HEK293 (cell line): Measurements from ENCODE around the gene AUH.
A peak's percentile ranks its signal among the peaks of the same experiment; 100 is the strongest.

Experiments used
- CTCF ChIA-PET: fragments of 350-600 bp; formaldehyde crosslinking; extraction: SDS; loops from one replicate; lab custom pipeline; 2021; ENCODE audit warnings: antibody characterized with exemption; lab: Yijun Ruan, JAX
- POLR2A ChIA-PET: fragments of 300-600 bp; formaldehyde crosslinking; extraction: SDS; loops from one replicate; lab custom pipeline; 2020; ENCODE audit warnings: antibody characterized with exemption, inconsistent platforms; lab: Yijun Ruan, JAX
- H3K27ac ChIP-seq: fragments of 200-500 bp; sonication (Bioruptor generic); 2 replicates; pipeline ENCODE4 v1.5.1; 2014; ENCODE audit warnings: low read depth, low read length, control low read depth, inconsistent platforms; ENCODE audit errors: extremely low read depth
- H3K36me3 ChIP-seq, 2 experiments: fragments of 200-500 bp in 1 of 2; sonication (Bioruptor generic) in 1 of 2; 1 replicate in 1 of 2; 2 replicates in 1 of 2; pipeline ENCODE4 v1.5.1; 2014 to 2017; ENCODE audit warnings: inconsistent platforms in 2 of 2, low read length in 2 of 2; ENCODE audit not compliant: control insufficient read depth in 2 of 2, insufficient read depth in 1 of 2
- H3K4me1 ChIP-seq: fragments of 200-500 bp; sonication (Bioruptor generic); 2 replicates; pipeline ENCODE4 v1.5.1; 2014; ENCODE audit warnings: mild to moderate bottlenecking, low read length, inconsistent platforms; ENCODE audit not compliant: control insufficient read depth, insufficient read depth
- H3K4me3 ChIP-seq: 2 replicates; pipeline ENCODE4 v1.5.1; 2011; ENCODE audit warnings: low read depth, mild to moderate bottlenecking, control low read depth, low read length, moderate library complexity
- H3K9me3 ChIP-seq: fragments of 200-500 bp; sonication (Bioruptor generic); 2 replicates; pipeline ENCODE4 v1.5.1; 2014; ENCODE audit warnings: low read depth, low read length, inconsistent platforms; ENCODE audit not compliant: control insufficient read depth, insufficient read depth
- FEZF1 ChIP-seq: fragments of 450-650 bp; formaldehyde crosslinking; IDR thresholded peaks from 2 replicates; pipeline ENCODE4 v1.5.1; 2016; ENCODE audit warnings: missing biosample characterization, missing genetic modification characterization
- HOXC10 ChIP-seq: sonication (generic); formaldehyde crosslinking; IDR thresholded peaks from 2 replicates; pipeline ENCODE4 v1.8.1; 2023; ENCODE audit warnings: mild to moderate bottlenecking, missing genetic modification reagents
- OSR2 ChIP-seq: fragments of 450-650 bp; formaldehyde crosslinking; IDR thresholded peaks from 2 replicates; pipeline ENCODE4 v1.5.1; 2016; ENCODE audit warnings: missing biosample characterization, missing genetic modification characterization
- ZBTB7A ChIP-seq: fragments of 450-650 bp; formaldehyde crosslinking; IDR thresholded peaks from 2 replicates; pipeline ENCODE4 v1.5.1; 2016; ENCODE audit warnings: low read depth, missing biosample characterization, missing genetic modification characterization
- ZFHX2 ChIP-seq: fragments of 450-650 bp; formaldehyde crosslinking; conservative IDR thresholded peaks from 2 replicates; pipeline ENCODE4 v1.5.1; 2016; ENCODE audit warnings: missing biosample characterization, missing genetic modification characterization
- ZNF157 ChIP-seq: fragments of 450-650 bp; formaldehyde crosslinking; IDR thresholded peaks from 2 replicates; pipeline ENCODE4 v1.5.1; 2016; ENCODE audit warnings: missing biosample characterization, missing genetic modification characterization
- ZNF48 ChIP-seq: fragments of 450-650 bp; formaldehyde crosslinking; IDR thresholded peaks from 2 replicates; pipeline ENCODE4 v1.5.1; 2016; ENCODE audit warnings: missing biosample characterization, missing genetic modification characterization
- ZNF549 ChIP-seq: fragments of 450-650 bp; IDR thresholded peaks from 2 replicates; pipeline ENCODE4 v1.5.1; 2018; ENCODE audit warnings: missing biosample characterization, missing genetic modification characterization, mild to moderate bottlenecking, inconsistent platforms, moderate library complexity
- ZNF792 ChIP-seq: fragments of 450-650 bp; formaldehyde crosslinking; IDR thresholded peaks from 2 replicates; pipeline ENCODE4 v1.5.1; 2016; ENCODE audit warnings: missing biosample characterization, missing genetic modification characterization
- TF ChIP-seq, protein P1 (sequence below): fragments of 450-650 bp; formaldehyde crosslinking; IDR thresholded peaks from 2 replicates; pipeline ENCODE4 v1.5.1; 2016; ENCODE audit warnings: missing biosample characterization, missing genetic modification characterization
- TF ChIP-seq, protein P2 (sequence below): fragments of 450-650 bp; formaldehyde crosslinking; conservative IDR thresholded peaks from 2 replicates; pipeline ENCODE4 v1.5.1; 2016; ENCODE audit warnings: low read depth, missing biosample characterization, missing genetic modification characterization
- TF ChIP-seq, protein P3 (sequence below): fragments of 450-650 bp; formaldehyde crosslinking; IDR thresholded peaks from 2 replicates; pipeline ENCODE4 v1.5.1; 2017; ENCODE audit warnings: missing biosample characterization, missing genetic modification characterization
- TF ChIP-seq, protein P4 (sequence below): fragments of 450-650 bp; formaldehyde crosslinking; IDR thresholded peaks from 2 replicates; pipeline ENCODE4 v1.5.1; 2016; ENCODE audit warnings: missing biosample characterization, missing genetic modification characterization
- TF ChIP-seq, protein P5 (sequence below): fragments of 450-650 bp; formaldehyde crosslinking; IDR thresholded peaks from 2 replicates; pipeline ENCODE4 v1.5.1; 2016; ENCODE audit warnings: missing biosample characterization, missing genetic modification characterization
- TF ChIP-seq, protein P6 (sequence below): fragments of 450-650 bp; formaldehyde crosslinking; IDR thresholded peaks from 2 replicates; pipeline ENCODE4 v1.5.1; 2016; ENCODE audit warnings: missing biosample characterization, missing genetic modification characterization
- TF ChIP-seq, protein P7 (sequence below): fragments of 450-650 bp; formaldehyde crosslinking; IDR thresholded peaks from 2 replicates; pipeline ENCODE4 v1.5.1; 2017; ENCODE audit warnings: missing biosample characterization, missing genetic modification characterization

Gene AUH

DNA sequence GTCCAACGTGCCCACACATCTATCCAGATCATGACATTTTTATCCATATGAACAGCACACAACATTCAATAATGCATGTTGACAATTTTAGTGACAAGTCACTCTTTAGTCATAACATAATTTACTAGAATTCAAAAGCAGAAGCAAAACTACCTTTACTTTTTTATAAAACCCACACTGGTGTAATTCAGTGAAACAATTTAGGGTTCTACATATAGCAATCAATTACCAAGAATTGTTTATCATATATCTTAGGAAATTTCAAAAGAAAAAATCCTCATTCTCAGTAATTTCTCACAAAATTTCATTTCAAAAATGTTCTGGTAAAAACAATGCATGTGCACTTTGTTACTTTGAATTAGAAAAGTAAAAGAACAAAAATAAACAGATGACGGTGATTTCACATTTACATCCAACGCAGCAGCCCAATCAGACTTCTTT lies 12.6 kb downstream of the AUH start (continued):
- TF ChIP-seq, protein P1, sequence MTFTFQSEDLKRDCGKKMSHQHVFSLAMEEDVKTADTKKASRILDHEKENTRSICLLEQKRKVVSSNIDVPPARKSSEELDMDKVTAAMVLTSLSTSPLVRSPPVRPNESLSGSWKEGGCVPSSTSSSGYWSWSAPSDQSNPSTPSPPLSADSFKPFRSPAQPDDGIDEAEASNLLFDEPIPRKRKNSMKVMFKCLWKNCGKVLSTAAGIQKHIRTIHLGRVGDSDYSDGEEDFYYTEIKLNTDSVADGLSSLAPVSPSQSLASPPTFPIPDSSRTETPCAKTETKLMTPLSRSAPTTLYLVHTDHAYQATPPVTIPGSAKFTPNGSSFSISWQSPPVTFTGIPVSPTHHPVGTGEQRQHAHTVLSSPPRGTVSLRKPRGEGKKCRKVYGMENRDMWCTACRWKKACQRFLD: no peak
- no peak for TF ChIP-seq ZNF157
- no peak for TF ChIP-seq ZNF549 (tag by site-specific recombination)
- no peak for TF ChIP-seq ZNF792 (tag by site-specific recombination)
- no peak for TF ChIP-seq HOXC10 (CRISPR knock-in tag)

DNA sequence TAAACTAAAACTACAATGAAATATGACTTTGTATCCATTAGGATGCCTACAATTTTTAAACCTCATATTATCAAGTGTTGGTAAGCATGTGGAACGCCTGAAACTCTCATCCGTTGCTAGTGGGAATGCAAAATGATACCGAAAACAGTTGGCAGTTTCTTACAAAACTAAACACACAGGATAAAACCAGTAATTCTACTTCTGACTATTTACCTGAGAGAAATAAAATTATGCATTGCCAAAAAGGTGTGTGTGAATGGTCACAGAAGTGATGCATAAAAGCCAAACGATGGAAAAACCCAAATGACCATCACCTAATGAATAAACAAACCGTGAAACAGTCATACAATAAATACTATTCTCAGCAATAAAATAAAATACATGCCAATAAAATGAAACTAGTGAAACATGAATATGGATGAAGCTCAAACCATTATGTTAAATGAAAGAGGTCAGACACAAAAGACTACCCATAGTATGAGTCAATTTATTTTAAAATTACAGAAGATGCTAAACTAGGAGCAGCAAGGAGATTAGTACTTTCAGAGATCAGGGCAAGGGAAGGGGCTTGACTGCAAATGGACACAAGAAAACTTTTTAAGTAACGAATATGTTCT lies 13.4 kb downstream of the AUH start:
- CTCF ChIA-PET: interaction anchor here (1.0 kb wide), 1 partner anchor 11 kb away, joined by 3 read pairs; no protein-coding TSS in a partner anchor
- POLR2A ChIA-PET: no interaction called here
- Histone ChIP-seq H3K27ac (no peak overlapping the region), H3K9me3 (no peaks in the 10 kb centered on the region), H3K4me1 (no peaks in the 10 kb centered on the region), H3K36me3 (peaks cover 0 to 14% of the 10 kb centered on the region in 2 experiments; a peak in 2 of 3 replicates), H3K4me3 (no peak overlapping the region)
- no peak for TF ChIP-seq ZFHX2
- TF ChIP-seq, protein P2, sequence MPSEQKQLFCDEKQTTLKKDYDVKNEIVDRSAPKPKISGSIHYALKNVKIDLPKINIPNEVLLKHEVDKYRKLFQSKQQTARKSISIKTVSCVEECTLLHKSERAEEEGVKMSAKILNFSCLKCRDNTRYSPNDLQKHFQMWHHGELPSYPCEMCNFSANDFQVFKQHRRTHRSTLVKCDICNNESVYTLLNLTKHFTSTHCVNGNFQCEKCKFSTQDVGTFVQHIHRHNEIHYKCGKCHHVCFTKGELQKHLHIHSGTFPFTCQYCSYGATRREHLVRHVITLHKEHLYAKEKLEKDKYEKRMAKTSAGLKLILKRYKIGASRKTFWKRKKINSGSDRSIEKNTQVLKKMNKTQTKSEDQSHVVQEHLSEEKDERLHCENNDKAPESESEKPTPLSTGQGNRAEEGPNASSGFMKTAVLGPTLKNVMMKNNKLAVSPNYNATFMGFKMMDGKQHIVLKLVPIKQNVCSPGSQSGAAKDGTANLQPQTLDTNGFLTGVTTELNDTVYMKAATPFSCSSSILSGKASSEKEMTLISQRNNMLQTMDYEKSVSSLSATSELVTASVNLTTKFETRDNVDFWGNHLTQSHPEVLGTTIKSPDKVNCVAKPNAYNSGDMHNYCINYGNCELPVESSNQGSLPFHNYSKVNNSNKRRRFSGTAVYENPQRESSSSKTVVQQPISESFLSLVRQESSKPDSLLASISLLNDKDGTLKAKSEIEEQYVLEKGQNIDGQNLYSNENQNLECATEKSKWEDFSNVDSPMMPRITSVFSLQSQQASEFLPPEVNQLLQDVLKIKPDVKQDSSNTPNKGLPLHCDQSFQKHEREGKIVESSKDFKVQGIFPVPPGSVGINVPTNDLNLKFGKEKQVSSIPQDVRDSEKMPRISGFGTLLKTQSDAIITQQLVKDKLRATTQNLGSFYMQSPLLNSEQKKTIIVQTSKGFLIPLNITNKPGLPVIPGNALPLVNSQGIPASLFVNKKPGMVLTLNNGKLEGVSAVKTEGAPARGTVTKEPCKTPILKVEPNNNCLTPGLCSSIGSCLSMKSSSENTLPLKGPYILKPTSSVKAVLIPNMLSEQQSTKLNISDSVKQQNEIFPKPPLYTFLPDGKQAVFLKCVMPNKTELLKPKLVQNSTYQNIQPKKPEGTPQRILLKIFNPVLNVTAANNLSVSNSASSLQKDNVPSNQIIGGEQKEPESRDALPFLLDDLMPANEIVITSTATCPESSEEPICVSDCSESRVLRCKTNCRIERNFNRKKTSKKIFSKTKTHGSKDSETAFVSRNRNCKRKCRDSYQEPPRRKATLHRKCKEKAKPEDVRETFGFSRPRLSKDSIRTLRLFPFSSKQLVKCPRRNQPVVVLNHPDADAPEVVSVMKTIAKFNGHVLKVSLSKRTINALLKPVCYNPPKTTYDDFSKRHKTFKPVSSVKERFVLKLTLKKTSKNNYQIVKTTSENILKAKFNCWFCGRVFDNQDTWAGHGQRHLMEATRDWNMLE (tag by site-specific recombination): no peak
- TF ChIP-seq, protein P3, sequence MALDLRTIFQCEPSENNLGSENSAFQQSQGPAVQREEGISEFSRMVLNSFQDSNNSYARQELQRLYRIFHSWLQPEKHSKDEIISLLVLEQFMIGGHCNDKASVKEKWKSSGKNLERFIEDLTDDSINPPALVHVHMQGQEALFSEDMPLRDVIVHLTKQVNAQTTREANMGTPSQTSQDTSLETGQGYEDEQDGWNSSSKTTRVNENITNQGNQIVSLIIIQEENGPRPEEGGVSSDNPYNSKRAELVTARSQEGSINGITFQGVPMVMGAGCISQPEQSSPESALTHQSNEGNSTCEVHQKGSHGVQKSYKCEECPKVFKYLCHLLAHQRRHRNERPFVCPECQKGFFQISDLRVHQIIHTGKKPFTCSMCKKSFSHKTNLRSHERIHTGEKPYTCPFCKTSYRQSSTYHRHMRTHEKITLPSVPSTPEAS (tag by site-specific recombination): no peak
- peak; percentile 63 for TF ChIP-seq FEZF1 (tag by site-specific recombination)
- TF ChIP-seq, protein P4, sequence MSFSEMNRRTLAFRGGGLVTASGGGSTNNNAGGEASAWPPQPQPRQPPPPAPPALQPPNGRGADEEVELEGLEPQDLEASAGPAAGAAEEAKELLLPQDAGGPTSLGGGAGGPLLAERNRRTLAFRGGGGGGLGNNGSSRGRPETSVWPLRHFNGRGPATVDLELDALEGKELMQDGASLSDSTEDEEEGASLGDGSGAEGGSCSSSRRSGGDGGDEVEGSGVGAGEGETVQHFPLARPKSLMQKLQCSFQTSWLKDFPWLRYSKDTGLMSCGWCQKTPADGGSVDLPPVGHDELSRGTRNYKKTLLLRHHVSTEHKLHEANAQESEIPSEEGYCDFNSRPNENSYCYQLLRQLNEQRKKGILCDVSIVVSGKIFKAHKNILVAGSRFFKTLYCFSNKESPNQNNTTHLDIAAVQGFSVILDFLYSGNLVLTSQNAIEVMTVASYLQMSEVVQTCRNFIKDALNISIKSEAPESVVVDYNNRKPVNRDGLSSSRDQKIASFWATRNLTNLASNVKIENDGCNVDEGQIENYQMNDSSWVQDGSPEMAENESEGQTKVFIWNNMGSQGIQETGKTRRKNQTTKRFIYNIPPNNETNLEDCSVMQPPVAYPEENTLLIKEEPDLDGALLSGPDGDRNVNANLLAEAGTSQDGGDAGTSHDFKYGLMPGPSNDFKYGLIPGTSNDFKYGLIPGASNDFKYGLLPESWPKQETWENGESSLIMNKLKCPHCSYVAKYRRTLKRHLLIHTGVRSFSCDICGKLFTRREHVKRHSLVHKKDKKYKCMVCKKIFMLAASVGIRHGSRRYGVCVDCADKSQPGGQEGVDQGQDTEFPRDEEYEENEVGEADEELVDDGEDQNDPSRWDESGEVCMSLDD (tag by site-specific recombination): no peak
- TF ChIP-seq, protein P5, sequence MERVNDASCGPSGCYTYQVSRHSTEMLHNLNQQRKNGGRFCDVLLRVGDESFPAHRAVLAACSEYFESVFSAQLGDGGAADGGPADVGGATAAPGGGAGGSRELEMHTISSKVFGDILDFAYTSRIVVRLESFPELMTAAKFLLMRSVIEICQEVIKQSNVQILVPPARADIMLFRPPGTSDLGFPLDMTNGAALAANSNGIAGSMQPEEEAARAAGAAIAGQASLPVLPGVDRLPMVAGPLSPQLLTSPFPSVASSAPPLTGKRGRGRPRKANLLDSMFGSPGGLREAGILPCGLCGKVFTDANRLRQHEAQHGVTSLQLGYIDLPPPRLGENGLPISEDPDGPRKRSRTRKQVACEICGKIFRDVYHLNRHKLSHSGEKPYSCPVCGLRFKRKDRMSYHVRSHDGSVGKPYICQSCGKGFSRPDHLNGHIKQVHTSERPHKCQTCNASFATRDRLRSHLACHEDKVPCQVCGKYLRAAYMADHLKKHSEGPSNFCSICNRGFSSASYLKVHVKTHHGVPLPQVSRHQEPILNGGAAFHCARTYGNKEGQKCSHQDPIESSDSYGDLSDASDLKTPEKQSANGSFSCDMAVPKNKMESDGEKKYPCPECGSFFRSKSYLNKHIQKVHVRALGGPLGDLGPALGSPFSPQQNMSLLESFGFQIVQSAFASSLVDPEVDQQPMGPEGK: no peak
- no peak for TF ChIP-seq OSR2
- TF ChIP-seq, protein P6, sequence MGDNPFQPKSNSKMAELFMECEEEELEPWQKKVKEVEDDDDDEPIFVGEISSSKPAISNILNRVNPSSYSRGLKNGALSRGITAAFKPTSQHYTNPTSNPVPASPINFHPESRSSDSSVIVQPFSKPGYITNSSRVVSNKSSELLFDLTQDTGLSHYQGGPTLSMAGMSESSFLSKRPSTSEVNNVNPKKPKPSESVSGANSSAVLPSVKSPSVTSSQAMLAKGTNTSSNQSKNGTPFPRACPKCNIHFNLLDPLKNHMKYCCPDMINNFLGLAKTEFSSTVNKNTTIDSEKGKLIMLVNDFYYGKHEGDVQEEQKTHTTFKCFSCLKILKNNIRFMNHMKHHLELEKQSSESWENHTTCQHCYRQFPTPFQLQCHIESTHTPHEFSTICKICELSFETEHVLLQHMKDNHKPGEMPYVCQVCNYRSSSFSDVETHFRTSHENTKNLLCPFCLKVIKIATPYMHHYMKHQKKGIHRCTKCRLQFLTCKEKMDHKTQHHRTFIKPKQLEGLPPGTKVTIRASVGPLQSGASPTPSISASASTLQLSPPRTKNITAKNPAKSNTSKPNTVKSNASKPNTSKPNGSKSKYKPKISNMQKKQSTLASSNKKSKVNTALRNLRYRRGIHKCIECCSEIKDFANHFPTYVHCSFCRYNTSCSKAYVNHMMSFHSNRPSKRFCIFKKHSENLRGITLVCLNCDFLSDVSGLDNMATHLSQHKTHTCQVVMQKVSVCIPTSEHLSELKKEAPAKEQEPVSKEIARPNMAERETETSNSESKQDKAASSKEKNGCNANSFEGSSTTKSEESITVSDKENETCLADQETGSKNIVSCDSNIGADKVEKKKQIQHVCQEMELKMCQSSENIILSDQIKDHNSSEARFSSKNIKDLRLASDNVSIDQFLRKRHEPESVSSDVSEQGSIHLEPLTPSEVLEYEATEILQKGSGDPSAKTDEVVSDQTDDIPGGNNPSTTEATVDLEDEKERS (tag by site-specific recombination): no peak
- TF ChIP-seq ZBTB7A (tag by site-specific recombination): no peak
- no peak for TF ChIP-seq ZNF48 (tag by site-specific recombination)
- TF ChIP-seq, protein P7, sequence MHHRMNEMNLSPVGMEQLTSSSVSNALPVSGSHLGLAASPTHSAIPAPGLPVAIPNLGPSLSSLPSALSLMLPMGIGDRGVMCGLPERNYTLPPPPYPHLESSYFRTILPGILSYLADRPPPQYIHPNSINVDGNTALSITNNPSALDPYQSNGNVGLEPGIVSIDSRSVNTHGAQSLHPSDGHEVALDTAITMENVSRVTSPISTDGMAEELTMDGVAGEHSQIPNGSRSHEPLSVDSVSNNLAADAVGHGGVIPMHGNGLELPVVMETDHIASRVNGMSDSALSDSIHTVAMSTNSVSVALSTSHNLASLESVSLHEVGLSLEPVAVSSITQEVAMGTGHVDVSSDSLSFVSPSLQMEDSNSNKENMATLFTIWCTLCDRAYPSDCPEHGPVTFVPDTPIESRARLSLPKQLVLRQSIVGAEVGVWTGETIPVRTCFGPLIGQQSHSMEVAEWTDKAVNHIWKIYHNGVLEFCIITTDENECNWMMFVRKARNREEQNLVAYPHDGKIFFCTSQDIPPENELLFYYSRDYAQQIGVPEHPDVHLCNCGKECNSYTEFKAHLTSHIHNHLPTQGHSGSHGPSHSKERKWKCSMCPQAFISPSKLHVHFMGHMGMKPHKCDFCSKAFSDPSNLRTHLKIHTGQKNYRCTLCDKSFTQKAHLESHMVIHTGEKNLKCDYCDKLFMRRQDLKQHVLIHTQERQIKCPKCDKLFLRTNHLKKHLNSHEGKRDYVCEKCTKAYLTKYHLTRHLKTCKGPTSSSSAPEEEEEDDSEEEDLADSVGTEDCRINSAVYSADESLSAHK (tag by site-specific recombination): peak; percentile 92
